Stomach smooth muscle (tissue), 2 donors: Measurements from ENCODE around the gene CDH23.

Source experiments
- H3K27ac ChIP-seq: one replicate; pipeline ENCODE4 v1.7.0; 2013; ENCODE audit warnings: mild to moderate bottlenecking, low read length, inconsistent platforms
- H3K27me3 ChIP-seq, 2 donors: one replicate each; pipeline ENCODE4 v1.7.0; 2013; ENCODE audit warnings: low read length in 2 of 2; ENCODE audit not compliant: insufficient read depth in 2 of 2, control insufficient read depth in 1 of 2
- H3K36me3 ChIP-seq, 2 donors: one replicate each; pipeline ENCODE4 v1.7.0; 2013; ENCODE audit warnings: low read length in 2 of 2; ENCODE audit not compliant: control insufficient read depth in 2 of 2, insufficient read depth in 2 of 2
- H3K4me1 ChIP-seq: one replicate; pipeline ENCODE4 v1.7.0; 2013; ENCODE audit warnings: low read length; ENCODE audit not compliant: control insufficient read depth, insufficient read depth
- H3K4me3 ChIP-seq, 2 donors: one replicate each; pipeline ENCODE4 v1.7.0; 2013; ENCODE audit warnings: low read length in 2 of 2
- H3K9ac ChIP-seq, 2 donors: one replicate each; pipeline ENCODE4 v1.7.0; 2013; ENCODE audit warnings: low read length in 2 of 2, mild to moderate bottlenecking in 1 of 2
- H3K9me3 ChIP-seq, 2 donors: one replicate each; pipeline ENCODE4 v1.7.0; 2013; ENCODE audit warnings: low read length in 2 of 2; ENCODE audit not compliant: control insufficient read depth in 2 of 2
- donor health status: healthy.
- donor health status: Pancreatic carcinoma.

CDH23 gene

GRCh38 chr10:71476228-71477011 is 79.7 kb downstream of the CDH23 start:
- Histone ChIP-seq H3K9ac (no peak overlapping the region), H3K4me3 (peak overlapping the region in 1 of 2 donors; percentile 29), H3K27me3 (no peaks in the 10 kb centered on the region), H3K4me1 (peaks cover 16% of the 10 kb centered on the region), H3K36me3 (no peaks in the 10 kb centered on the region), H3K27ac (no peak overlapping the region), H3K9me3 (no peaks in the 10 kb centered on the region)

- Histone ChIP-seq H3K27ac (no peak overlapping the region), H3K9ac (no peak overlapping the region), H3K27me3 (no peaks in the 10 kb centered on the region), H3K4me1 (peaks cover 16% of the 10 kb centered on the region), H3K4me3 (no peak overlapping the region), H3K36me3 (no peaks in the 10 kb centered on the region), H3K9me3 (no peaks in the 10 kb centered on the region)
These were observed 81.5 kb downstream of the CDH23 start for GRCh38 chr10:71478173-71478572.

GRCh38 chr10:71478813-71479365 is 82.2 kb downstream of the CDH23 start:
- Histone ChIP-seq H3K27me3 (no peaks in the 10 kb centered on the region), H3K36me3 (no peaks in the 10 kb centered on the region), H3K9ac (no peak overlapping the region), H3K4me1 (peaks cover 16% of the 10 kb centered on the region), H3K4me3 (no peak overlapping the region), H3K27ac (no peak overlapping the region), H3K9me3 (no peaks in the 10 kb centered on the region)

- Histone ChIP-seq H3K27me3 (no peaks in the 10 kb centered on the region), H3K4me3 (no peak overlapping the region), H3K4me1 (peaks cover 16% of the 10 kb centered on the region), H3K36me3 (no peaks in the 10 kb centered on the region), H3K9ac (no peak overlapping the region), H3K27ac (no peak overlapping the region), H3K9me3 (no peaks in the 10 kb centered on the region)
These were observed 83.1 kb downstream of the CDH23 start for GRCh38 chr10:71479831-71480230.

GRCh38 chr10:71480662-71481061 is 83.9 kb downstream of the CDH23 start:
- Histone ChIP-seq H3K27ac (no peak overlapping the region), H3K4me3 (no peak overlapping the region), H3K27me3 (no peaks in the 10 kb centered on the region), H3K4me1 (peaks cover 16% of the 10 kb centered on the region), H3K9ac (no peak overlapping the region), H3K36me3 (no peaks in the 10 kb centered on the region), H3K9me3 (no peaks in the 10 kb centered on the region)

- Histone ChIP-seq H3K4me1 (peaks cover 6% of the 10 kb centered on the region), H3K27me3 (no peaks in the 10 kb centered on the region), H3K4me3 (no peak overlapping the region), H3K27ac (no peak overlapping the region), H3K36me3 (no peaks in the 10 kb centered on the region), H3K9me3 (no peaks in the 10 kb centered on the region), H3K9ac (no peak overlapping the region)
These were observed 85.2 kb downstream of the CDH23 start for GRCh38 chr10:71481746-71482410.

- no peaks in the 10 kb centered on the region for H3K9me3 ChIP-seq
- no peaks in the 10 kb centered on the region for H3K27me3 ChIP-seq
- H3K4me1 ChIP-seq = no peaks in the 10 kb centered on the region
- H3K4me3 ChIP-seq = no peak overlapping the region
- H3K9ac ChIP-seq = no peak overlapping the region
- no peak overlapping the region for H3K27ac ChIP-seq
- no peaks in the 10 kb centered on the region for H3K36me3 ChIP-seq
These were observed 85.9 kb downstream of the CDH23 start for GRCh38 chr10:71482620-71483019.

- no peaks in the 10 kb centered on the region for H3K27me3 ChIP-seq
- H3K9me3 ChIP-seq = peaks cover 2 to 3% of the 10 kb centered on the region in 2 donors
- H3K4me3 ChIP-seq = no peak overlapping the region
- H3K4me1 ChIP-seq = no peaks in the 10 kb centered on the region
- no peak overlapping the region for H3K9ac ChIP-seq
- H3K36me3 ChIP-seq = no peaks in the 10 kb centered on the region
- H3K27ac ChIP-seq = no peak overlapping the region
These were observed 86.4 kb downstream of the CDH23 start for GRCh38 chr10:71483135-71483534.

- Histone ChIP-seq H3K27me3 (no peaks in the 10 kb centered on the region), H3K9ac (no peak overlapping the region), H3K36me3 (no peaks in the 10 kb centered on the region), H3K4me3 (no peak overlapping the region), H3K27ac (no peak overlapping the region), H3K4me1 (no peaks in the 10 kb centered on the region), H3K9me3 (peaks cover 8% of the 10 kb centered on the region in 2 donors)
These were observed 87.4 kb downstream of the CDH23 start for GRCh38 chr10:71483885-71484751.

- no peak overlapping the region for H3K4me3 ChIP-seq
- H3K36me3 ChIP-seq = no peaks in the 10 kb centered on the region
- no peaks in the 10 kb centered on the region for H3K27me3 ChIP-seq
- H3K9me3 ChIP-seq = peaks cover 8 to 9% of the 10 kb centered on the region in 2 donors
- H3K27ac ChIP-seq = no peak overlapping the region
- H3K4me1 ChIP-seq = no peaks in the 10 kb centered on the region
- H3K9ac ChIP-seq = no peak overlapping the region
These were observed 89.9 kb downstream of the CDH23 start for GRCh38 chr10:71486484-71487114.
